ENCODE results near the gene DPF3. TPM values are rescaled to one million over a fixed set of nuclear protein-coding genes. Genes with fewer than 3 reads are reported as not detected.

DPF3 gene
- total RNA-seq, 1 donor from 2014 or later = 0.11 TPM

- no peak for DNase-seq (ENCODE audit: low spot score in 2 of 2)
- no peaks in the 10 kb centered on the region for H3K4me1 ChIP-seq
- no peak overlapping the region for H3K4me3 ChIP-seq
- TF ChIP-seq CTCF (IDR thresholded peaks at IDR 0.05) = no peak
- H3K27ac ChIP-seq = no peak overlapping the region
- H3K9me3 ChIP-seq = no peaks in the 10 kb centered on the region
- no peaks in the 10 kb centered on the region for H3K27me3 ChIP-seq
- intact Hi-C loops (cut with DNase I) = no loop called here
- no peaks in the 10 kb centered on the region for H3K36me3 ChIP-seq
These were observed 316.4 kb downstream of the DPF3 start for GRCh38 chr14:72577521-72577920.

DNA sequence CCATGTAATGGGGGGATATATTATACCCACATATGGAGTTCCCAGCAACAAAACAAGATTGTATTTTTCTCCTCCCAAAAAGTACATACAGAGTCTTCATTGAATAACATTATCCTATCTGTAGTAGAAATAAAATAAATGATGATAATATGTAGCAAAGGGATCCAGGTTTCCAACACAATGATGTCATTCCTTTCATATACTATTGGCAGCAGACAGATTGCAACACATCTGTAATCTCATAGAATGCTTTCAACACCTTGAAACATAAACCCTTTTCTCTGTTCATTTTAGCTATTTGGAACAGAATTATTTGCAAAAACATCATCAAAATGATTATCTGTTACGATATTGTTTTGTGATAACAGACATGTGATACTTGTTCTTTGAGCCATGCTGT lies 317.6 kb downstream of the DPF3 start:
- no peak overlapping the region for H3K27ac ChIP-seq
- no peak overlapping the region for H3K4me3 ChIP-seq
- DNase-seq (ENCODE audit: low spot score in 2 of 2) = no peak
- no peaks in the 10 kb centered on the region for H3K36me3 ChIP-seq
- no peaks in the 10 kb centered on the region for H3K9me3 ChIP-seq
- no peaks in the 10 kb centered on the region for H3K27me3 ChIP-seq
- H3K4me1 ChIP-seq = no peaks in the 10 kb centered on the region
- intact Hi-C loops (cut with DNase I) = no loop called here
- TF ChIP-seq CTCF (IDR thresholded peaks at IDR 0.05) = no peak

DNA sequence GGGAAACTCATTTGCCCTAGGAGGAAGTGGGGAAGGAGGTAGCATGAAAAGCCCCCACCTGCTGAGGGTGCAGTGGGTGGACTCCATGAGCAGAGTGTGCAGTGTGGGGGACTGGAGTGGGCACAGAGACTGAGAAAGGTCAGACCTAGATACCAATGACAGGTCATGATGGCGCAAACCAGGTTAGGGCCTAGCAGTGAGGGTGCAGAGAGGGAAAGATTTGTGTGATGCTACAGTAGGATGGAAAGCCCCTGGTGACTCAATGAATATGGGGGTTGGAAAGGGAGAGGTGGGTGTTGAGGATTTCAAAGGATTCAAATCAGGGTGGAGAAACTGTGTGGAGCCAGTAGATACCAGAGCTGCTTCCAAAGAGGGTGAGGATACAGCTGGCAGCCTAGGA lies 319.2 kb downstream of the DPF3 start:
- Histone ChIP-seq H3K4me1 (no peaks in the 10 kb centered on the region), H3K9me3 (no peaks in the 10 kb centered on the region), H3K27me3 (no peaks in the 10 kb centered on the region), H3K4me3 (no peak overlapping the region), H3K36me3 (no peaks in the 10 kb centered on the region), H3K27ac (no peak overlapping the region)
- DNase-seq (ENCODE audit: low spot score in 2 of 2) = no peak
- TF ChIP-seq CTCF (IDR thresholded peaks at IDR 0.05) = no peak
- intact Hi-C loops (cut with DNase I) = no loop called here

GRCh38 chr14:72573725-72574417 lies 320.0 kb downstream of the DPF3 start:
- H3K4me3 ChIP-seq = no peak overlapping the region
- DNase-seq (ENCODE audit: low spot score in 2 of 2) = no peak
- TF ChIP-seq CTCF (IDR thresholded peaks at IDR 0.05) = no peak
- H3K4me1 ChIP-seq = no peaks in the 10 kb centered on the region
- no peaks in the 10 kb centered on the region for H3K36me3 ChIP-seq
- no peaks in the 10 kb centered on the region for H3K9me3 ChIP-seq
- intact Hi-C loops (cut with DNase I) = no loop called here
- H3K27me3 ChIP-seq = no peaks in the 10 kb centered on the region
- H3K27ac ChIP-seq = no peak overlapping the region

Other genes starting within 250 kb of the DPF3 start
- 0.64 TPM for gene DCAF4, start 32.4 kb upstream of the DPF3 start, total RNA-seq
- 73.9 TPM for gene ZFYVE1, start 133.0 kb upstream of the DPF3 start, total RNA-seq
- 59.6 TPM for gene RBM25, start 164.4 kb upstream of the DPF3 start, total RNA-seq
- gene PSEN1, start 242.4 kb upstream of the DPF3 start, total RNA-seq = 15.2 TPM

Data from ascending aorta (tissue), 2 donors.